RPMI7951 (cell line): ENCODE results near the gene ENG. TPM values are rescaled to one million over a fixed set of nuclear protein-coding genes. Genes with fewer than 3 reads are reported as not detected.
A peak's percentile ranks its signal among the peaks of the same experiment; 100 is the strongest.

Source experiments
- DNase-seq: peaks from one replicate; pipeline ENCODE4 v3.0.0-alpha.2; 2012; ENCODE audit warnings: low read depth
- total RNA-seq: library from RNA; depleted of rRNA; stranded (reverse); fragments of >200 nt; shearing (Covaris generic); gene quantifications from 2 replicates; pipeline ENCODE4 v1.2.3, GENCODE V29; 2014; rRNA removed

The ENG gene
- total RNA-seq, 1 experiment from 2014 or later: 34.8 TPM

- no peak for DNase-seq
Measured at GRCh38 chr9:127776924-127777289, 77.6 kb downstream of the ENG start.

GRCh38 chr9:127776195-127776923 is 78.1 kb downstream of the ENG start:
- DNase-seq: no peak

GRCh38 chr9:127773981-127774380 is 80.5 kb downstream of the ENG start:
- no peak for DNase-seq

- no peak for DNase-seq
Measured at GRCh38 chr9:127773272-127773671, 81.2 kb downstream of the ENG start.

GRCh38 chr9:127772603-127773002 is 81.9 kb downstream of the ENG start:
- no peak for DNase-seq

DNA sequence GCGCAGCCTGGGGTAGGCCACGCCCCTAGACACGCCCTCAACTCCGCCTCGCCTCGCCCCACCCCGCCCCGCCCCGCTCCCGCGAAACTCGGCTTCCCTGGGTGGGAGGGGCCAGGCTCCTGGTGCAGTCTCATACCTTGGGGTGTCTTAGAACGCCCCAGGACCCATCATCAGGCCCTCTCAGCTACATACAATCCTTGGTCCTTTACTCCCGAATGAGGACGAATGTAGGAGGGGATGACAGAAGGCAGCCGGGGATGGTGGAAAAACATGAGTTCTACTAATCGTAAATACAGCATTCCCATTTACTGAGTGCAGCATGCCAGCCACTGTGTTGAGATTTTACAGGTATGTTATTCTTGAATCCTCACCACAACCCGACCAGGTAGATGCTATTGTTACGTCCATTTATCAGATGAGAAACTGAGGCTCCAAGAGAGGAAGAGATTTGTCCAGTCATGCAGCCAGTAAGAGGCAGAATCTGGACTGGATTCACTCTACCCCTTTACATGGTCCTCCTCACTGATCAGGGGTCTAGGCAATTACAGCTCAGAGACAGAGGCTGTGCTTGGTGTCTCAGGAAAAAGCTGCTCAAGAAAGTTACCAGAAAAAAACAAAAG is 82.8 kb downstream of the ENG start:
- no peak for DNase-seq

- DNase-seq: peak; percentile 93
Measured at GRCh38 chr9:127770905-127771569, 83.4 kb downstream of the ENG start.

DNA sequence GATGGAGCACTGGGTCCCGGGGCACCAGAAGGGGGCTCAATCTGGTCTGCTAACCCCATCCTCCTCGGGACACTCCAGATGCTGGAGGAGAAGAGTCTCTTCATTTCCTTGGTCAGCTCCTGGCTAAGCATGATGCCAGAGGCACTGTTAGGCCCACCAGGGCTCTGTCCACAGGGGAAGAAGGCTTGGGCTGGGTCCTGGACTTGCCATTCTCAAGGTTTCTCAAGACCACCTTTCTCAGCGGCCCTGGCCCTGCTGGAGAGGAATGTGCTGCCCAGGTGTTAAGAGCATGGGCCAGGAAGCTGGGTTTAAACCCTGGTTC is 83.9 kb downstream of the ENG start:
- no peak for DNase-seq

DNA sequence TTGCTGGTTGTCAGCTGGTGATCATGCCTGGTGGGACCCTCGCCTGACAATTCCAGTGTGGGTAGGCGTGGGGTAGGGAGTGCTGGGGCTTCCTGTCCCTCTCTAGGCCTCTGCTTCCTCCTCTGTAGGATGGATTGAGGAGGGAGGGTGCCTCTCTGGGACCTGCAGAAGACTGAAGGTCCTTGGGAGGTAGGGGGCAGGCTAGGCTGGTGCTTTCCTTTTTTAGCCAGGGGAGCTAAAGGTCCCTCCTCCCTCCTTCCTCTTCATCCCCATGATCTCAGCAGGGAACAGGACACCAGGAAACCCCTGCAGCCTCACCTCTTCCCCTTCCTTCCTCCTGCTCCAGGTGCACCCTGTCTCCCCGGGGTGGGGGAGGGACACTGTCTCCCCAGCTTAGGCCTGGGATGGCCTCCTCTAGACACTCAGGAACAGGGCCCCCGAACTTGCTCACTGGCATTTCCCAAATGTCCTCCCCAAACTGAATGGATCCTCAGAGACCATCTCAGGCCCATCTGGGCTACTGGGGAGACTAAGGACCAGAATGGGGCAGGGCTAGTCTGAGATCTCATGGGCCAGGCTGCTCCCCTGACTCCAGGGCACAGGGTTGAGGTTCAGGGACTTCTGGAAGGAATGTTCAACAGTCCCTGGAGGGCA is 84.4 kb downstream of the ENG start:
- DNase-seq: no peak

DNA sequence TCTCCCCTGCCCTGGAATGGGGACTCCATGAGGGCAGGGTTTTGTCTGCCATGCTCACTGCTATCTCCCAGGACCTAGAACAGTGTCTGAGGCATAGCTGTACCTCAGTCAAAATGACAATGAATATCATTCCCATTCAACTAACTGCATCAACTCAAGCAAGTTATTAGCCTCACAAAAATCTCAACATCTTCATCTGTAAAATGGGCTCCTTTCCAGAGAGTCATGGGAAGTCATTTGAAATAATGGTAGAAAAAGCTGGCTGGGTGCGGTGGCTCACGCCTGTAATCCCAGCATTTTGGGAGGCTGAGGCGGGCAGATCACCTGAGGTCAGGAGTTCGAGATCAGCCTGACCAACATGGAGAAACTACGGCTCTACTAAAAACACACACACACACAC is 85.4 kb downstream of the ENG start:
- DNase-seq: no peak

- no peak for DNase-seq
Measured at GRCh38 chr9:127768698-127769097, 85.8 kb downstream of the ENG start.

DNA sequence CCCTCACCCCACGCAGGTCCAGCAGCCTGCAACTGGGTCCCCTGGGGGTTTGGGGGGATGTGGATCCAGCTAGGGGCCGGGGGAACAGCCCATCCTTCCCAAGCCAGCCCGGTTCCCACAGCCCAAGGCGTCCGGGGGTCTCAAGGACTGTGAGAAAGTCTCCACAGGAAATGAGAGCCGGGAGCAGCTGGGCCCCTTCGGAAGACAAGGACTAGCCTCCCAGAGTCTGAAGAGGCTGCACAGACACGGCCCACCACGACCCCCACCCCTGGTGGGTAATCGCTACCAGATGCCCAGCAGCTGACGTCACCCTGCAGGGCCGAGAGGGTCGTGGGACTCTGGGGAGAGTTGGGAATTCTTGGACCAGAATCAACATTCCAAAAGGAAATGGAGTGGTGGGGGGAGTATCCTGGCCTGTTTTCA is 86.5 kb downstream of the ENG start:
- DNase-seq: no peak

DNA sequence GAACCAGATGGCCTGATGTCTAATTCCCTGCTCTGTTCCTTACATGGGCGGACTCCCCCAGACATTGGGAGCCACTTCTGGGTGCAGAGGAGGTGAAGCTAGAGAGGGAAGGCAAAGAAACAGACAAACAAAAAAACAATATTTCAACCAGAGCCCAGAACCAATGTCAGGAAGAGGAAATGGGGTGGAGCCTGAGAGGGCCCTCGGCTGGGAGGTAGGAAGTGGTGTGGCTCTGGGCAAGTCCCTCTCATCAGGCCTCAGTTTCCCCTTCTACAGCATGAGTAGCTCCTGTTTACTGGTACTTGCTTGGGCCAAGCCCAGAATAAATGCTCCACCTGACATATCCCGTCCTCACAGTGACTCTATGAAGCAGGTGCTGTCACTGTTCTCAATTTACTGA is 87.0 kb downstream of the ENG start:
- DNase-seq: no peak

DNA sequence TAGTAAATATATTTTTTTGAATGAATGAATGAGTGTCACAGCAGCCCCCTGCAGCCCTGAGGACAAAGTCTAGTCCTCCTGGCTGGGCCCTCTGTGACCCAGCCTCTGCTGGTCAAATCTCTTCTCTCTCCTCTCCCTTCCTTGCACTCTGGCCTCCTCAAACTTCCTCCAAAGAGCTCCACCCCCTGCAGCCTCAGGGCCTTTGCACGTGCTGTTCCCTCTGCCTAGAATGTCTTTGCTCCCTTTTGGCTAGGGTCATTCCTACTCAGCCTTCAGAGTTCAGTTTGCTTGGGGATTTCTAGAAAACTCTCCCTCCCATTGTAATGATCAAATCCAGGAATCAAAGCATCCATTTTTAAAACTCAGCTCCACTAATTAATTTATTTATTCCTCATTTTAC is 89.0 kb downstream of the ENG start:
- no peak for DNase-seq

Other genes starting within 250 kb of the ENG start
- 10.3 and 12.4 TPM in 2 replicates for gene STXBP1, start 242.4 kb downstream of the ENG start, total RNA-seq
- not detected in 2 replicates for gene CFAP157, start 147.7 kb downstream of the ENG start, total RNA-seq
- gene PTRH1, start 139.0 kb downstream of the ENG start, total RNA-seq: 15.6 and 27.0 TPM in 2 replicates
- not detected in 2 replicates for gene TTC16, start 138.6 kb downstream of the ENG start, total RNA-seq
- 4.8 and 6.6 TPM in 2 replicates for gene TOR2A, start 119.4 kb downstream of the ENG start, total RNA-seq
- gene SH2D3C, start 76.0 kb downstream of the ENG start, total RNA-seq: 0.12 and 0.29 TPM in 2 replicates
- gene CDK9, start 68.6 kb downstream of the ENG start, total RNA-seq: 15.6 and 20.7 TPM in 2 replicates
- gene FPGS, start 51.8 kb downstream of the ENG start, total RNA-seq: 29.7 and 38.4 TPM in 2 replicates
- gene AK1, start 23.0 kb upstream of the ENG start, total RNA-seq: 57.7 and 61.9 TPM in 2 replicates
- gene ST6GALNAC6, start 44.9 kb upstream of the ENG start, total RNA-seq: 15.7 and 20.1 TPM in 2 replicates
- 10.5 and 14.0 TPM in 2 replicates for gene ST6GALNAC4, start 62.4 kb upstream of the ENG start, total RNA-seq
- 0.24 and 1.2 TPM in 2 replicates for gene PIP5KL1, start 76.1 kb upstream of the ENG start, total RNA-seq
- gene DPM2, start 83.2 kb upstream of the ENG start, total RNA-seq: 37.1 and 50.1 TPM in 2 replicates
- gene EEIG1, start 126.3 kb upstream of the ENG start, total RNA-seq: 2.8 and 5.4 TPM in 2 replicates
- gene NAIF1, start 212.7 kb upstream of the ENG start, total RNA-seq: 7.7 and 7.8 TPM in 2 replicates
- gene SLC25A25, start 213.6 kb upstream of the ENG start, total RNA-seq: 4.6 and 8.5 TPM in 2 replicates